Liver (tissue), 9 donors: ENCODE measurements around the gene DNAH8. TPM values are rescaled to one million over a fixed set of nuclear protein-coding genes. Genes with fewer than 3 reads are reported as not detected.

Experiments
- DNase-seq: peaks from one replicate; pipeline ENCODE4 v3.0.0-alpha.2; 2017; ENCODE audit warnings: low spot score
- H3K27ac ChIP-seq, 2 donors: one replicate each; pipeline ENCODE4 v1.7.0; 2013; ENCODE audit warnings: inconsistent platforms in 2 of 2, low read length in 2 of 2, control low read depth in 1 of 2, low read depth in 1 of 2, mild to moderate bottlenecking in 1 of 2
- H3K27me3 ChIP-seq, 4 donors: one replicate each; pipeline versions ENCODE4 v1.6.1 to v1.7.0; 2013; ENCODE audit warnings: low read length in 3 of 4, inconsistent platforms in 1 of 4, mild to moderate bottlenecking in 1 of 4, moderate library complexity in 1 of 4; ENCODE audit not compliant: control insufficient read depth in 4 of 4, insufficient read depth in 4 of 4
- H3K36me3 ChIP-seq, 4 donors: one replicate each; pipeline versions ENCODE4 v1.6.1 to v1.7.0; 2013; ENCODE audit warnings: low read length in 3 of 4, mild to moderate bottlenecking in 3 of 4, low read depth in 1 of 4, moderate library complexity in 1 of 4; ENCODE audit not compliant: control insufficient read depth in 4 of 4, insufficient read depth in 3 of 4
- H3K4me1 ChIP-seq, 4 donors: one replicate each; pipeline versions ENCODE4 v1.6.1 to v1.7.0; 2013; ENCODE audit warnings: low read length in 3 of 4, mild to moderate bottlenecking in 3 of 4, moderate library complexity in 1 of 4; ENCODE audit not compliant: control insufficient read depth in 4 of 4, insufficient read depth in 4 of 4
- H3K4me3 ChIP-seq, 3 donors: one replicate each; pipeline versions ENCODE4 v1.6.1 to v1.7.0; 2013; ENCODE audit warnings: low read length in 3 of 3, control low read depth in 1 of 3, low read depth in 1 of 3, mild to moderate bottlenecking in 1 of 3
- H3K9ac ChIP-seq, 2 donors: one replicate each; pipeline ENCODE4 v1.7.0; 2013; ENCODE audit warnings: low read length in 2 of 2, mild to moderate bottlenecking in 2 of 2, moderate library complexity in 2 of 2, control low read depth in 1 of 2, low read depth in 1 of 2
- H3K9me3 ChIP-seq, 4 donors: one replicate each; pipeline versions ENCODE4 v1.6.1 to v1.7.0; 2013; ENCODE audit warnings: low read length in 3 of 4; ENCODE audit not compliant: control insufficient read depth in 4 of 4
- ATF3 ChIP-seq: IDR thresholded peaks from 2 replicates; pipeline ENCODE4 v1.6.1; 2016; ENCODE audit warnings: antibody characterized with exemption
- CTCF ChIP-seq: fragments of 150-350 bp; IDR thresholded peaks from 2 replicates; pipeline ENCODE4 v1.5.1; 2017; ENCODE audit warnings: improper control_type of control experiment, low read depth, low read length; ENCODE audit not compliant: missing input control
- EGR1 ChIP-seq, 2 donors: IDR thresholded peaks; 2 replicates each; pipeline ENCODE4 v1.6.1; 2016 to 2018; ENCODE audit warnings: antibody characterized with exemption in 2 of 2, low read depth in 2 of 2
- FOXA1 ChIP-seq: IDR thresholded peaks from 2 replicates; pipeline ENCODE4 v1.6.1; 2016; ENCODE audit warnings: antibody characterized with exemption
- FOXA2 ChIP-seq: IDR thresholded peaks from 2 replicates; pipeline ENCODE4 v1.6.1; 2016; ENCODE audit warnings: antibody characterized with exemption
- GABPA ChIP-seq, 2 donors: IDR thresholded peaks in 1 of 2; conservative IDR thresholded peaks in 1 of 2; 2 replicates each; pipeline ENCODE4 v1.6.1; 2016; ENCODE audit warnings: antibody characterized with exemption in 2 of 2, mild to moderate bottlenecking in 1 of 2, moderate library complexity in 1 of 2
- HNF4A ChIP-seq, 2 donors: conservative IDR thresholded peaks; 2 replicates each; pipeline ENCODE4 v1.6.1; 2016; ENCODE audit warnings: antibody characterized with exemption in 2 of 2, mild to moderate bottlenecking in 2 of 2
- HNF4G ChIP-seq: IDR thresholded peaks from 2 replicates; pipeline ENCODE4 v1.6.1; 2016; ENCODE audit warnings: antibody characterized with exemption
- JUND ChIP-seq, 2 donors: IDR thresholded peaks; 2 replicates each; pipeline ENCODE4 v1.6.1; 2016; ENCODE audit warnings: antibody characterized with exemption in 2 of 2
- MAX ChIP-seq: IDR thresholded peaks from 2 replicates; pipeline ENCODE4 v1.6.1; 2016; ENCODE audit warnings: antibody characterized with exemption
- RAD21 ChIP-seq, 2 donors: IDR thresholded peaks; 2 replicates each; pipeline ENCODE4 v1.6.1; 2016; ENCODE audit warnings: antibody characterized with exemption in 2 of 2, mild to moderate bottlenecking in 2 of 2
- REST ChIP-seq: IDR thresholded peaks from 2 replicates; pipeline ENCODE4 v1.6.1; 2016; ENCODE audit warnings: antibody characterized with exemption, mild to moderate bottlenecking
- RXRA ChIP-seq, 2 donors: IDR thresholded peaks; 2 replicates each; pipeline ENCODE4 v1.6.1; 2017 to 2018; ENCODE audit warnings: antibody characterized with exemption in 2 of 2, mild to moderate bottlenecking in 1 of 2
- SP1 ChIP-seq: IDR thresholded peaks from 2 replicates; pipeline ENCODE4 v1.6.1; 2018; ENCODE audit warnings: antibody characterized with exemption, mild to moderate bottlenecking
- TAF1 ChIP-seq: conservative IDR thresholded peaks from 2 replicates; pipeline ENCODE4 v1.6.1; 2016; ENCODE audit warnings: antibody characterized with exemption, mild to moderate bottlenecking
- YY1 ChIP-seq: IDR thresholded peaks from 2 replicates; pipeline ENCODE4 v1.6.1; 2016; ENCODE audit warnings: antibody characterized with exemption, mild to moderate bottlenecking
- ZBTB33 ChIP-seq: IDR thresholded peaks from 2 replicates; pipeline ENCODE4 v1.6.1; 2016; ENCODE audit warnings: antibody characterized with exemption
- WGBS: extraction: QIAGEN DNeasy Blood & Tissue Kit; methylation state at CpG from one replicate; pipeline ENCODE4 v1.1.7; 2013; 5-methylcytosine and 5-hydroxymethylcytosine counted together
- polyA plus RNA-seq, 2 donors: library from polyadenylated mRNA; stranded (reverse) in 1 of 2; unstranded in 1 of 2; fragments of 200-250 nt in 1 of 2; fragments of >200 nt in 1 of 2; fragmentation: Nextera tagmentation in 1 of 2; extraction: Ambion mirVana in 1 of 2; gene quantifications; one replicate each; pipeline versions ENCODE4 v1.2.1 to v1.2.3, GENCODE V29; 2013 to 2015
- total RNA-seq, 2 donors: library from RNA; depleted of rRNA; stranded (reverse); fragments of >200 nt; gene quantifications; one replicate each; pipeline ENCODE4 v1.2.3, GENCODE V29; 2014
- donor health status: healthy.
- donor health status: healthy.
- donor health status: healthy.
- donor health status: healthy.
- donor health status: healthy.

Gene DNAH8
- total and polyA plus RNA-seq, 4 donors = under 0.01 to 0.05 TPM; not detected in 2

GRCh38 chr6:38813041-38813823, 98.1 kb downstream of the DNAH8 start (continued):
- no peak for TF ChIP-seq REST

- Histone ChIP-seq H3K27ac (no peak overlapping the region), H3K9me3 (no peaks in the 10 kb centered on the region), H3K9ac (no peak overlapping the region), H3K36me3 (no peaks in the 10 kb centered on the region), H3K4me1 (no peaks in the 10 kb centered on the region), H3K27me3 (no peaks in the 10 kb centered on the region), H3K4me3 (no peak overlapping the region)
- 81% methylated on average over 5 of the region's 5 CpGs for WGBS
- TF ChIP-seq HNF4G = no peak
- TF ChIP-seq YY1 = no peak
- no peak for TF ChIP-seq JUND (IDR thresholded peaks at IDR 0.05)
- no peak for TF ChIP-seq CTCF
- no peak for TF ChIP-seq HNF4A (conservative IDR thresholded peaks at IDR 0.05)
- no peak for TF ChIP-seq ATF3
- TF ChIP-seq RXRA (IDR thresholded peaks at IDR 0.05) = no peak
- TF ChIP-seq SP1 = no peak
- TF ChIP-seq FOXA1 = no peak
- no peak for TF ChIP-seq EGR1 (IDR thresholded peaks at IDR 0.05; ENCODE audit: low read depth in 2 of 2)
- TF ChIP-seq MAX = no peak
- DNase-seq = no peak
These were observed 99.7 kb downstream of the DNAH8 start for GRCh38 chr6:38814761-38815160.

- Histone ChIP-seq H3K27ac (no peak overlapping the region), H3K4me3 (no peak overlapping the region), H3K9me3 (no peaks in the 10 kb centered on the region), H3K9ac (no peak overlapping the region), H3K27me3 (no peaks in the 10 kb centered on the region), H3K36me3 (no peaks in the 10 kb centered on the region), H3K4me1 (no peaks in the 10 kb centered on the region)
- no peak for DNase-seq
- WGBS = 91% methylated on average over 8 of the region's 8 CpGs
- TF ChIP-seq FOXA2 (no peak), TAF1 (no peak), YY1 (no peak), HNF4G (no peak), RAD21 (IDR thresholded peaks at IDR 0.05) (no peak), REST (no peak), RXRA (IDR thresholded peaks at IDR 0.05) (no peak), ATF3 (no peak), EGR1 (IDR thresholded peaks at IDR 0.05; ENCODE audit: low read depth in 2 of 2) (no peak), FOXA1 (no peak), JUND (IDR thresholded peaks at IDR 0.05) (no peak), ZBTB33 (no peak), MAX (no peak), GABPA (IDR thresholded peaks at IDR 0.05 in 1 of 2, conservative IDR thresholded peaks at IDR 0.05 in 1 of 2) (no peak)
These were observed 100.1 kb downstream of the DNAH8 start for GRCh38 chr6:38815250-38815649.
